ENCODE measurements around the gene BTG3.

DNA sequence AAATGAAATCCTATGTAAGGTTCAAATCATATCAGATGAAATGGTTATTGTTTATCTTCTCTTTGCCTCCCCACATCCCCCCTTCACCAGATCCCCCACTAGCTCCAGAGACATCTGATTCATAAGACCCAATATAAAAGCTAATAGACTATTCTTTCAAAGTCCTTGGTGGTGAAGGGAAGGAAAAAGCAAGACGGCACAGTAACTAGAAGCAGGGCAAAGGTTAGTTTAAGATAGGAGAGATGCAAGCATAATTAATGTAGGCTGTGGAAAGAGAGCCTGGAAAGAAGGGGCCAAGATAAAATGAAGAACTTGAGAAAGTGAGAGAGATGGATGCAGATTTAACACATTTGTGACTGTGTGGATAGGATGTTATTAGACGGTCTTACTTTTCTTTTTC is 33.8 kb downstream of the BTG3 start:
- no peak for TF ChIP-seq CTCF (IDR thresholded peaks at IDR 0.05)
- no peak for TF ChIP-seq POLR2A (IDR thresholded peaks at IDR 0.05)

Measured in heart left ventricle (tissue), 13 donors.